Neutrophil (primary cell): ENCODE measurements around the gene ADSL.
A peak's percentile ranks its signal among the peaks of the same experiment; 100 is the strongest.

Experiments used
- H3K27ac ChIP-seq: fragments of 200-600 bp; sonication (generic); 2 replicates; pipeline ENCODE4 v1.5.1; 2016; ENCODE audit warnings: mild to moderate bottlenecking, moderate library complexity
- H3K27me3 ChIP-seq: fragments of 200-600 bp; sonication (generic); 2 replicates; pipeline ENCODE4 v1.6.0; 2016; ENCODE audit warnings: mild to moderate bottlenecking
- H3K36me3 ChIP-seq: fragments of 200-600 bp; sonication (generic); 2 replicates; pipeline ENCODE4 v1.5.1; 2017
- H3K4me1 ChIP-seq, 2 experiments: fragments of 200-600 bp in 1 of 2; sonication (generic) in 1 of 2; 1 replicate in 1 of 2; 2 replicates in 1 of 2; pipeline versions ENCODE4 v1.5.1 to v1.6.1; 2013 to 2016; ENCODE audit warnings: low read depth in 1 of 2, low read length in 1 of 2, mild to moderate bottlenecking in 1 of 2, moderate library complexity in 1 of 2; ENCODE audit not compliant: control insufficient read depth in 1 of 2, insufficient read depth in 1 of 2
- H3K4me3 ChIP-seq, 2 experiments: fragments of 200-600 bp in 1 of 2; sonication (generic) in 1 of 2; 1 replicate in 1 of 2; 2 replicates in 1 of 2; pipeline ENCODE4 v1.5.1; 2013 to 2016; ENCODE audit warnings: low read depth in 1 of 2, low read length in 1 of 2, mild to moderate bottlenecking in 1 of 2, moderate library complexity in 1 of 2
- H3K9me3 ChIP-seq: fragments of 200-600 bp; sonication (generic); 2 replicates; pipeline ENCODE4 v1.5.1; 2016
- TF ChIP-seq, protein P1 (sequence below): fragments of 200-600 bp; sonication (generic); IDR thresholded peaks from 2 replicates; pipeline ENCODE4 v1.5.1; 2016; ENCODE audit warnings: antibody characterized with exemption

Gene ADSL

DNA sequence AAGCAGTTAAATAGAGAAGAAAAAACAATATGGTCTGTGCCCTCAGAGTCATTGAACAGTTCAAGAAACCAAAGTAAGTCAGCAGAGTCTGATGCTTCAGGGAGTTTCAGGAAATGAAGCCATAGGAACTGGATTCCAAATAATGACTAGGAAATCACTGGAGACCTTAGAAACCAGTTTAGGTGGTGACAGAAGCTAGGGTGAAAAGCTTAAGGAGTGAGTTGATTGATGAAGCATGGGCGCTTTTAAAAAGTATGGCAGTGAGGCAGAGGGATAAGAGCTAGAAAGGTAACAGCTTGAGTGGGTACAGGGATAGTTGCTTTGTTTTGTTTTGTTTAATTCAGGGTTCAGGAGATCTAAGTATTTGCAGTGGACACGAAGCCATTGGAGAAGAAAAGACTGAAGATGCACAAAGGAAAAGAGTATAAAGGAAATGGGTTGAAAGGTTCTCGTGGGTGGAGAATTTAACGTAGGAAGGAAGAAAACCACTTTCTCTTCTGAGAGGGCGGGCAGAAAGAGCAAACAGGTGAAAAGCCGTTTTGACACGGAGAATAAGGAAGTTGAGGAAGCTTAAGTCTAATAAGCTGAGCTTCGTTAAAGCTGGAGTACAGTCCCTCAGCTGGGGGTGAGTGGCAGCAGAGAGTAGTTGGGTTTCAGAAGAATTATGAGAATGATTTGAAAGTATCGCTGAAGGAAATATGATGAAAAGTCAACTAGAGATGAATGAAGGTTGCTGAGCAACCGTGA, 38.9 kb downstream of the ADSL start:
- H3K27ac ChIP-seq: peak overlapping the region; percentile 78
- no peaks in the 10 kb centered on the region for H3K9me3 ChIP-seq
- peaks cover 41 to 51% of the 10 kb centered on the region in 2 experiments for H3K4me1 ChIP-seq
- TF ChIP-seq, protein P1, sequence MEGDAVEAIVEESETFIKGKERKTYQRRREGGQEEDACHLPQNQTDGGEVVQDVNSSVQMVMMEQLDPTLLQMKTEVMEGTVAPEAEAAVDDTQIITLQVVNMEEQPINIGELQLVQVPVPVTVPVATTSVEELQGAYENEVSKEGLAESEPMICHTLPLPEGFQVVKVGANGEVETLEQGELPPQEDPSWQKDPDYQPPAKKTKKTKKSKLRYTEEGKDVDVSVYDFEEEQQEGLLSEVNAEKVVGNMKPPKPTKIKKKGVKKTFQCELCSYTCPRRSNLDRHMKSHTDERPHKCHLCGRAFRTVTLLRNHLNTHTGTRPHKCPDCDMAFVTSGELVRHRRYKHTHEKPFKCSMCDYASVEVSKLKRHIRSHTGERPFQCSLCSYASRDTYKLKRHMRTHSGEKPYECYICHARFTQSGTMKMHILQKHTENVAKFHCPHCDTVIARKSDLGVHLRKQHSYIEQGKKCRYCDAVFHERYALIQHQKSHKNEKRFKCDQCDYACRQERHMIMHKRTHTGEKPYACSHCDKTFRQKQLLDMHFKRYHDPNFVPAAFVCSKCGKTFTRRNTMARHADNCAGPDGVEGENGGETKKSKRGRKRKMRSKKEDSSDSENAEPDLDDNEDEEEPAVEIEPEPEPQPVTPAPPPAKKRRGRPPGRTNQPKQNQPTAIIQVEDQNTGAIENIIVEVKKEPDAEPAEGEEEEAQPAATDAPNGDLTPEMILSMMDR: no peak
- no peaks in the 10 kb centered on the region for H3K36me3 ChIP-seq
- H3K27me3 ChIP-seq: no peaks in the 10 kb centered on the region
- H3K4me3 ChIP-seq: peak overlapping the region; percentile 35 to 53

DNA sequence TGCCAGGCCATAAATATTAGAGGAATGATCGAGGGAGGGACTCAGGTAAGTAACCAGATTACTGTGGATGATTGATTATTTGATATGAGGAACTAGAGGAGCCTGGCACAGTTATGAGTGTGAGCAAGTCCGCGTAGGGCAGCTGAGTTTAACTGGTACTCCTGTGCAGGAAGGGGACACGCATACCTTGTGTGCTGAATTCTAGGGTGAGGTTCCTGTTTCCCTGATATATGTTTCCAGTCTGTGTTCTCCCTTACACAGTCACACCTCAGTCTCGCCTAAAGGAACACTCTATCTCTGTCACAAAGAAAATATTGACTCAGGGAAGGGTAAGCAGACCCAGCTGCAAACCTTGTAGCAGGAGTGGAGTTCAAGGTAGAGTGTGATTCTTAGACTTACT, 41.4 kb downstream of the ADSL start:
- no peaks in the 10 kb centered on the region for H3K36me3 ChIP-seq
- H3K27me3 ChIP-seq: no peaks in the 10 kb centered on the region
- H3K9me3 ChIP-seq: no peaks in the 10 kb centered on the region
- H3K4me3 ChIP-seq: no peak overlapping the region
- peaks cover 55 to 62% of the 10 kb centered on the region in 2 experiments for H3K4me1 ChIP-seq
- TF ChIP-seq, protein P1: no peak
- H3K27ac ChIP-seq: peak overlapping the region; percentile 46

DNA sequence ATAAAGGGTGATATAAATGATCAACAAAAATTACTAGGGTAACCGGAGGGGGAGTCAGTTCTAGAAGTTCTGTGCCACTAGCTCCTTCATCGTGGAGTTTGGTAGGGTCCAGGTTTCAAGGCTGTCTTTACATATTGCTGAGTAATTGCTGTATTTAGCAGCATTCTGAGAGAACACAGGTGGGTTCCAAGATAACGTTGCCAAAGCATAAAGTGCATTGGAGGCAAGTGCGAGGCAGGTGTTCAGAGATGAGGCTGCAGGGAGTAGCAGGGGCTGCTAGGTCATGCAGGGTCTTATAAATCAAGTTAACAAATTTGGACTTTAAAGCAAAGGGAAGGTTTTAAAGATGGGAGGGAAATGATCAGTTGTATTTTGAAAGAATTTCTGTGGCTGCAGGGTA, 41.9 kb downstream of the ADSL start:
- Histone ChIP-seq H3K4me3 (no peak overlapping the region), H3K27ac (peak overlapping the region; percentile 46), H3K9me3 (no peaks in the 10 kb centered on the region), H3K27me3 (no peaks in the 10 kb centered on the region), H3K36me3 (no peaks in the 10 kb centered on the region), H3K4me1 (peaks cover 57 to 66% of the 10 kb centered on the region in 2 experiments)
- TF ChIP-seq, protein P1: no peak

DNA sequence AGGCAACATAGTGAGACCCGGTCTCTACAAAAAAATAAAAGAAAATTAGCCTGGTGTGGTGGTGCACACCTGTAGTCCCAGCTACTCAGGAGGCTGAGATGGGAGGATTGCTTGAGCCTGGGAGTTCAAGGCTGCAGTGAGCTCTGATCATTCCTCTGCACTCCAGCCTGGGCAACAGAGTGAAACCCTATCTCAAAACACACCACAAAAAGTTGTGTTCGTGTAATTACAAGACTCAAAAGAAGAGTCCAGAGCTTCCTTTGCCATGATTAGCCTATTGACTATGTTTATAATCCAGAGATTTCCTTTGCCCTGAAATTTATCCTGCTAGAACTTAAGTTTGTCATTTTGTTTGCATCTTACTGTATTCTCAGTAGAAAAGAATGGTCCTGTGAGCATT, 45.1 kb downstream of the ADSL start:
- Histone ChIP-seq H3K9me3 (no peaks in the 10 kb centered on the region), H3K27ac (peak overlapping the region; percentile 47), H3K4me1 (peaks cover 56 to 64% of the 10 kb centered on the region in 2 experiments), H3K27me3 (no peaks in the 10 kb centered on the region), H3K36me3 (no peaks in the 10 kb centered on the region), H3K4me3 (no peak overlapping the region)
- TF ChIP-seq, protein P1: no peak

DNA sequence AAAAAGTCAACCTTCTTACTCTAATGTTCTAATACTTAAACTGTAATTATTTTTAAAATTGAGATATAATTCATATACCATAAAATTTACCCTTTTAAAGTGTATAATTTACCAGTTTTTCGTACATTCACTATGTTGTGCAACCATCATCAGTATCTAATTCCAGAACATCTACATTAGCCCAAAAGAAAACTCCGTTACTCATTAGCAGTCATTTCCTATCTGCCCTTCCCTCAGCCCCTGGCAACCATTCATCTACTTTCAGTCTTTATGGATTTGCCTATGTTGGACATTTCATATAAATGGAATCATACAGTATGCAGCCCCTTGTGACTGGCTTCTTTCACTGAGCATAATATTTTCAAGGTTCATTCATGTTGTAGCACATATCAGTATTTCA, 46.3 kb downstream of the ADSL start:
- Histone ChIP-seq H3K4me3 (no peak overlapping the region), H3K9me3 (no peaks in the 10 kb centered on the region), H3K4me1 (peaks cover 61 to 65% of the 10 kb centered on the region in 2 experiments), H3K36me3 (no peaks in the 10 kb centered on the region), H3K27me3 (no peaks in the 10 kb centered on the region), H3K27ac (peak overlapping the region; percentile 47)
- TF ChIP-seq, protein P1: no peak
